Measurements from ENCODE around the gene WWC2. TPM values are rescaled to one million over a fixed set of nuclear protein-coding genes. Genes with fewer than 3 reads are reported as not detected.
"Not testable (repeated sequence)": the region's sequence is repeated elsewhere in the genome, so short reads cannot be mapped to it uniquely, and the experiment has no call there.

WWC2 gene
- total and polyA plus RNA-seq, 10 donors = 1.4 to 32.0 (median 19.3) TPM

DNA sequence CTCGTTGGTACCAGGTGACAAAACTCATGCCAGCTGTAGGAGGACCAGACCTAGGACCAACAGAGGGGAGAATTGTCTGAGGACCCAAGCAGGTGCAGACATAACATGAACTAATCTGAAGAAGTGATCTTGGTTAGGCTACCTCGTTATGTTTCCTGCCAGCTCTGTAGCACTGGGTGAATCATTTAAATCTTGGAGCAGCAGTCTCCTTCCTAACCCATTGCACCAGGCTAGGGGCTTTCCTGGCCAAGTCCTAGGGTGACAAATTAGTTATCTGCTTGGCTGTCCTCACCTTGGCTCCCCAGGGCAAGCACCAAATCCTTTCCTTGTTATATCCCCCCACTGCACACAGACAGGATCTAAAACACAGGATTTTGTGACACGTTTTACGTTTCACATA is 87.8 kb downstream of the WWC2 start:
- 66 to 86% (median 79%) methylated on average over 4 of the region's 4 CpGs for WGBS, 5 donors
- Histone ChIP-seq H3K27ac (no peak overlapping the region), H3K36me3 (no peaks in the 10 kb centered on the region), H3K4me3 (no peak overlapping the region), H3K27me3 (replicated peaks in 1 of 7) (no peaks in the 10 kb centered on the region), H3K9me3 (no peaks in the 10 kb centered on the region), H3K4me1 (peaks cover 0 to 6% (median 0%) of the 10 kb centered on the region in 6 donors)
- TF ChIP-seq POLR2A (IDR thresholded peaks at IDR 0.05) (no peak), POLR2AphosphoS5 (IDR thresholded peaks at IDR 0.05) (no peak)
- TF ChIP-seq, protein P1, sequence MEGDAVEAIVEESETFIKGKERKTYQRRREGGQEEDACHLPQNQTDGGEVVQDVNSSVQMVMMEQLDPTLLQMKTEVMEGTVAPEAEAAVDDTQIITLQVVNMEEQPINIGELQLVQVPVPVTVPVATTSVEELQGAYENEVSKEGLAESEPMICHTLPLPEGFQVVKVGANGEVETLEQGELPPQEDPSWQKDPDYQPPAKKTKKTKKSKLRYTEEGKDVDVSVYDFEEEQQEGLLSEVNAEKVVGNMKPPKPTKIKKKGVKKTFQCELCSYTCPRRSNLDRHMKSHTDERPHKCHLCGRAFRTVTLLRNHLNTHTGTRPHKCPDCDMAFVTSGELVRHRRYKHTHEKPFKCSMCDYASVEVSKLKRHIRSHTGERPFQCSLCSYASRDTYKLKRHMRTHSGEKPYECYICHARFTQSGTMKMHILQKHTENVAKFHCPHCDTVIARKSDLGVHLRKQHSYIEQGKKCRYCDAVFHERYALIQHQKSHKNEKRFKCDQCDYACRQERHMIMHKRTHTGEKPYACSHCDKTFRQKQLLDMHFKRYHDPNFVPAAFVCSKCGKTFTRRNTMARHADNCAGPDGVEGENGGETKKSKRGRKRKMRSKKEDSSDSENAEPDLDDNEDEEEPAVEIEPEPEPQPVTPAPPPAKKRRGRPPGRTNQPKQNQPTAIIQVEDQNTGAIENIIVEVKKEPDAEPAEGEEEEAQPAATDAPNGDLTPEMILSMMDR (IDR thresholded peaks at IDR 0.05 in 8 of 11, conservative IDR thresholded peaks at IDR 0.05 in 3 of 11) = no peak
- intact Hi-C loops (cut with DNase I; ENCODE audit: low total_unique reads) = no loop called here
- no peak for DNase-seq

DNA sequence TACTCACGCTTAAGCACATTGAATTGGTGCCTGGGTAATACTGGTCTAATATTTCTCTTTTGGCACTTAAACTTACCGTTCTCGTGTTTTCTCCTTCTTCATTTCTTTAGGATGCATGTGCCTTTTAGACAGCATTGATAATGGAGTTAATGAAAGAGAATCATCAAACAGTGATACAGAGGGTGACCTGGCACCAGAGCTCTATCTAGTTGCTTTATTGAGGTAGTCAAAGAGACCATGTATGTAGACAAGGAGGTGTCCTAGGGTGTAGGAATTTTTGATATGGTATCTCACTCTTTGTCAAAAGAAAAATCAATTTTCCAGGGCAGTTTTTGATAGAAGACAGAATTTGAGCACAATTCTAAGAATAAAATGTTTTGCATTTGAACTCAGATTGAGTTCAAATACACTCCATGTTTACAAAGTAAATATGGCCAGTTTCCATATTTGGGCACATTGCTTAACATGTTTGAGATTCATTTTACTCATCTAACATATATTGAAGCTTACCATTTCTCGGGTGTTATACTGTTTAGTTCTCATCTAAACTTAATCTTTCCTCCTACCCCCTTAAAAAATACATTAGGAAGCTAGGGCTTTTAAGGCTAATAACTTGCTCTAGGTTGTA is 92.0 kb downstream of the WWC2 start:
- no peak overlapping the region for H3K4me3 ChIP-seq
- 64 to 82% (median 69%) methylated on average over 4 of the region's 4 CpGs for WGBS, 5 donors
- no peaks in the 10 kb centered on the region for H3K27me3 ChIP-seq (replicated peaks in 1 of 7)
- no peaks in the 10 kb centered on the region for H3K36me3 ChIP-seq
- H3K4me1 ChIP-seq = peaks cover 0 to 3% (median 0%) of the 10 kb centered on the region in 6 donors
- no peak overlapping the region for H3K27ac ChIP-seq
- no peak for DNase-seq
- TF ChIP-seq, protein P1 (IDR thresholded peaks at IDR 0.05 in 8 of 11, conservative IDR thresholded peaks at IDR 0.05 in 3 of 11) = no peak
- TF ChIP-seq POLR2AphosphoS5 (IDR thresholded peaks at IDR 0.05) (no peak), POLR2A (IDR thresholded peaks at IDR 0.05) (no peak)
- intact Hi-C loops (cut with DNase I; ENCODE audit: low total_unique reads) = no loop called here
- H3K9me3 ChIP-seq = no peaks in the 10 kb centered on the region

DNA sequence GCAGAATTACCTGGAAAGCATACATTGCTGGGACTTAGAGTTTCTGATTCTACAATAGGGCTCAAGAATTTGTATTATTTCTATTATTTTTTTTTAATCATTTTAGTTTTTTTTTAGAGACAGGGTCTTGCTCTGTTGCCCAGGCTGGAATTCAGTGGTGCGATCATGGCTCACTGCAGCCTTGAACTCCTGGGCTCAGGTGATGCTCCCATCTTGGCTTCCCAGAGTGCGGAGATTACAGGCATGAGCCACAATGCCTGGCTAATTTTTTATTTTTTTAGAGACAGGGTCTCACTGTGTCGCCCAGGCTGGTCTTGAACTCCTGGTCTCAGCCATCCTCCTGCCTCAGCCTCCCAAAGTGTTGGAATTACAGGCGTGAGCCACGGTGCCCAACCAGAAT is 92.6 kb downstream of the WWC2 start:
- no peak for DNase-seq
- no peak for TF ChIP-seq POLR2AphosphoS5 (IDR thresholded peaks at IDR 0.05)
- TF ChIP-seq, protein P1 (IDR thresholded peaks at IDR 0.05 in 8 of 11, conservative IDR thresholded peaks at IDR 0.05 in 3 of 11) = no peak
- no peak for TF ChIP-seq POLR2A (IDR thresholded peaks at IDR 0.05)
- intact Hi-C loops (cut with DNase I; ENCODE audit: low total_unique reads) = no loop called here
- no peaks in the 10 kb centered on the region for H3K36me3 ChIP-seq
- peaks cover 0 to 3% (median 0%) of the 10 kb centered on the region in 6 donors for H3K4me1 ChIP-seq
- WGBS, 5 donors = 89 to 95% (median 94%) methylated on average over 5 of the region's 5 CpGs
- no peak overlapping the region for H3K4me3 ChIP-seq
- H3K27me3 ChIP-seq (replicated peaks in 1 of 7) = no peaks in the 10 kb centered on the region
- H3K27ac ChIP-seq = no peak overlapping the region
- no peaks in the 10 kb centered on the region for H3K9me3 ChIP-seq

DNA sequence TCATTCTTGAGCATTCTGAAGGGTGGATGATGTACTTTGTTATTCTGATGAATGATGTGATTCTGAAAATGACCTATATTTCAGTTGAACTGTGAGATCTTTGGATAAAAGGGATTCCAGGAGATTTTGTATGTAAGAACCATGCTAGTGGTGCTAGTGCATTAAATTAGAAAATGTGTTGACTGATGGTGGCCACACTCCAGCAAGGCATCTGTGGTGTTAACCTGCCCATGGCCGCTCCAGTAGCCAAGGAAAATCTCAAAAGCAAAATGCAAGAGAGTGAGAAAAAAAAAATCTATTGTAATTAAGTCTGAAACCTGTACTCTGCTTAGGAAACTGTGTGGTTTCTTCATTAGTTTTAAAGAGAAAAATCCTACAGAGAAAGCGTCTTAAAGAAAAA is 93.5 kb downstream of the WWC2 start:
- Histone ChIP-seq H3K4me1 (peaks cover 0 to 3% (median 0%) of the 10 kb centered on the region in 6 donors), H3K27ac (no peak overlapping the region), H3K27me3 (replicated peaks in 1 of 7) (no peaks in the 10 kb centered on the region), H3K9me3 (no peaks in the 10 kb centered on the region), H3K36me3 (no peaks in the 10 kb centered on the region), H3K4me3 (no peak overlapping the region)
- intact Hi-C loops (cut with DNase I; ENCODE audit: low total_unique reads) = no loop called here
- no peak for DNase-seq
- 81 to 96% (median 88%) methylated on average over 2 of the region's 2 CpGs for WGBS, 5 donors
- TF ChIP-seq POLR2A (IDR thresholded peaks at IDR 0.05) (no peak), POLR2AphosphoS5 (IDR thresholded peaks at IDR 0.05) (no peak)
- TF ChIP-seq, protein P1 (IDR thresholded peaks at IDR 0.05 in 8 of 11, conservative IDR thresholded peaks at IDR 0.05 in 3 of 11) = no peak

DNA sequence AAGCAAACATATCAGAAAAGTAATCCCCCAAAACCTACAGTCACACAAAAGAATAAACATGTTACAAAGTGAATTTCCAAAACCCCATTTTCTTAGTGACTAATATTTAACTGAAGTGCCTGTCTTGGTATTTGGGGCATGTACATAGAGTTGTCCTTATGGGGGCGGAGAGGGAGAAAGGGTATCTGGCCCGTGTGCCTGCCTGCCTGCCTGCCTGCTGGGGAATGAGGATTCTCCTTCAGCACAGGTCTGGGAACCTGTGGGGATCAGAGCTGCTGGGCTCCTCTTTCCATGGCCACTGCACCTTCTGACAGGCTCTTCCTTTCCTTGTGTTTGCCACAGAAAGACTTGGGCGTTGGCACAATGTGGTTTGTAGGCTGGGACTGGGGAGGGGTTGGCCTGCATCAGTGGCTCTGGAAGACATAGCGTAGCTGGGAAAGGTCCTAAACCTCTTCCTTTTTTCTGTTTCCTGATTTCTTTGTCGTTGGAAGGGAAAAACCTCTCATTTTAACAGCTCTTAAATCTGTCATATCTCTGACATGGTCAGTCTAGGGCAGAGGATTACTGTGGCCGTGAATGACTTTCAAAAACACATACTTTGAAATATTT is 94.8 kb downstream of the WWC2 start:
- DNase-seq; H3K27ac ChIP-seq; intact Hi-C loops (cut with DNase I; ENCODE audit: low total_unique reads); H3K4me3 ChIP-seq; H3K4me1 ChIP-seq; H3K9me3 ChIP-seq; H3K36me3 ChIP-seq; H3K27me3 ChIP-seq (replicated peaks in 1 of 7): not testable (repeated sequence)
- 45 to 54% (median 53%) methylated on average over 6 of the region's 6 CpGs for WGBS, 5 donors
